ENCODE measurements around the gene SPATA22. TPM values are rescaled to one million over a fixed set of nuclear protein-coding genes. Genes with fewer than 3 reads are reported as not detected.

Gene SPATA22
- total and polyA plus RNA-seq, 2 of the 13 experiments (the other 11 are each of a cell fraction or from before 2014, with no cell fraction given), result not detected

DNA sequence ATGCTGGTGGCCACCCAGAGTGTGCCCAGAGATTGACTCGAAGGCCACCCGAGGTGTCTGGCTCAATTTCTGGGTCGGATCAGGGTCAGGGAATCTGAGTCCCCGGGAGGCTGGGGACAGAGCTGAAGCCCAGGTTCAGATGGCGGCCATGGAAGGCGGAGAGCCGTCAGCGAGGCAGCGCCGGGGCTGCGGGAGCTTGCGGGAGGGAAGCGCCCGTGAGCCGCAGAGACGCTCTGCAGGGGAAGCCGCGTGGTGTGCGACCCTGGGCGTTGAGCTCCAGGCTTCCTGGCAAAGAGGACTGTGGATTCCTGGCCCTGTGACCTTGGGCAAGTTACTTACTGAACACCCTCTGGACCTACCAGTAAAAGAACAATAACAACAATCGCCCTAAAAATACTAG lies 518 bp upstream of the SPATA22 start:
- 88% methylated on average over 17 of the region's 21 CpGs for WGBS (ENCODE audit: low lambda C conversion rate)
- Histone ChIP-seq H3K27me3 (ENCODE audit: control insufficient read depth in 1 of 2, insufficient read depth in 2 of 2, low read length in 2 of 2) (no peaks in the 10 kb centered on the region), H3K27ac (ENCODE audit: extremely low read length, insufficient read depth, low read length) (no peak overlapping the region), H3K4me2 (ENCODE audit: low read depth, low read length) (no peak overlapping the region), H3K4me1 (ENCODE audit: insufficient read depth, low read length) (peaks cover 44% of the 10 kb centered on the region), H4K20me1 (ENCODE audit: insufficient read depth, low read length) (no peaks in the 10 kb centered on the region), H3K36me3 (replicated peaks in 1 of 2; ENCODE audit: control insufficient read depth in 1 of 2, insufficient read depth in 2 of 2, low read length in 2 of 2) (no peaks in the 10 kb centered on the region), H3K9me3 (ENCODE audit: low read length) (no peaks in the 10 kb centered on the region), H3K79me2 (ENCODE audit: insufficient read depth, low read length) (no peaks in the 10 kb centered on the region), H2AFZ (ENCODE audit: low read length) (no peak overlapping the region), H3K9ac (ENCODE audit: insufficient read depth, low read depth, low read length) (no peak overlapping the region), H3K4me3 (replicated peaks in 1 of 3; ENCODE audit: insufficient read depth in 1 of 3, low read depth in 2 of 3, low read length in 3 of 3) (no peak overlapping the region)
- FAIRE-seq (no peak), ATAC-seq (no peak), DNase-seq (ENCODE audit: low spot score) (no peak)
- TF ChIP-seq, protein P1, sequence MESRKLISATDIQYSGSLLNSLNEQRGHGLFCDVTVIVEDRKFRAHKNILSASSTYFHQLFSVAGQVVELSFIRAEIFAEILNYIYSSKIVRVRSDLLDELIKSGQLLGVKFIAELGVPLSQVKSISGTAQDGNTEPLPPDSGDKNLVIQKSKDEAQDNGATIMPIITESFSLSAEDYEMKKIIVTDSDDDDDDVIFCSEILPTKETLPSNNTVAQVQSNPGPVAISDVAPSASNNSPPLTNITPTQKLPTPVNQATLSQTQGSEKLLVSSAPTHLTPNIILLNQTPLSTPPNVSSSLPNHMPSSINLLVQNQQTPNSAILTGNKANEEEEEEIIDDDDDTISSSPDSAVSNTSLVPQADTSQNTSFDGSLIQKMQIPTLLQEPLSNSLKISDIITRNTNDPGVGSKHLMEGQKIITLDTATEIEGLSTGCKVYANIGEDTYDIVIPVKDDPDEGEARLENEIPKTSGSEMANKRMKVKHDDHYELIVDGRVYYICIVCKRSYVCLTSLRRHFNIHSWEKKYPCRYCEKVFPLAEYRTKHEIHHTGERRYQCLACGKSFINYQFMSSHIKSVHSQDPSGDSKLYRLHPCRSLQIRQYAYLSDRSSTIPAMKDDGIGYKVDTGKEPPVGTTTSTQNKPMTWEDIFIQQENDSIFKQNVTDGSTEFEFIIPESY (CRISPR knock-in tag; IDR thresholded peaks at IDR 0.05), result peak; percentile 81
- TF ChIP-seq HCFC1 (IDR thresholded peaks at IDR 0.05; ENCODE audit: low read depth, low read length) (no peak), ZNF205 (CRISPR knock-in tag; IDR thresholded peaks at IDR 0.05) (no peak), ZNF101 (CRISPR knock-in tag; IDR thresholded peaks at IDR 0.05; ENCODE audit: borderline replicate concordance, low read depth) (no peak), HOXA3 (CRISPR knock-in tag; IDR thresholded peaks at IDR 0.05) (peak; percentile 18; the same call in 1 of the 2 replicates), ZNF225 (CRISPR knock-in tag; IDR thresholded peaks at IDR 0.05) (no peak), ZKSCAN8 (CRISPR knock-in tag; IDR thresholded peaks at IDR 0.05; ENCODE audit: borderline replicate concordance) (no peak), POGZ (CRISPR knock-in tag; IDR thresholded peaks at IDR 0.05) (0 out of 2 replicates have a peak, but pooled peaks have one; percentile 19)
- TF ChIP-seq, protein P2, sequence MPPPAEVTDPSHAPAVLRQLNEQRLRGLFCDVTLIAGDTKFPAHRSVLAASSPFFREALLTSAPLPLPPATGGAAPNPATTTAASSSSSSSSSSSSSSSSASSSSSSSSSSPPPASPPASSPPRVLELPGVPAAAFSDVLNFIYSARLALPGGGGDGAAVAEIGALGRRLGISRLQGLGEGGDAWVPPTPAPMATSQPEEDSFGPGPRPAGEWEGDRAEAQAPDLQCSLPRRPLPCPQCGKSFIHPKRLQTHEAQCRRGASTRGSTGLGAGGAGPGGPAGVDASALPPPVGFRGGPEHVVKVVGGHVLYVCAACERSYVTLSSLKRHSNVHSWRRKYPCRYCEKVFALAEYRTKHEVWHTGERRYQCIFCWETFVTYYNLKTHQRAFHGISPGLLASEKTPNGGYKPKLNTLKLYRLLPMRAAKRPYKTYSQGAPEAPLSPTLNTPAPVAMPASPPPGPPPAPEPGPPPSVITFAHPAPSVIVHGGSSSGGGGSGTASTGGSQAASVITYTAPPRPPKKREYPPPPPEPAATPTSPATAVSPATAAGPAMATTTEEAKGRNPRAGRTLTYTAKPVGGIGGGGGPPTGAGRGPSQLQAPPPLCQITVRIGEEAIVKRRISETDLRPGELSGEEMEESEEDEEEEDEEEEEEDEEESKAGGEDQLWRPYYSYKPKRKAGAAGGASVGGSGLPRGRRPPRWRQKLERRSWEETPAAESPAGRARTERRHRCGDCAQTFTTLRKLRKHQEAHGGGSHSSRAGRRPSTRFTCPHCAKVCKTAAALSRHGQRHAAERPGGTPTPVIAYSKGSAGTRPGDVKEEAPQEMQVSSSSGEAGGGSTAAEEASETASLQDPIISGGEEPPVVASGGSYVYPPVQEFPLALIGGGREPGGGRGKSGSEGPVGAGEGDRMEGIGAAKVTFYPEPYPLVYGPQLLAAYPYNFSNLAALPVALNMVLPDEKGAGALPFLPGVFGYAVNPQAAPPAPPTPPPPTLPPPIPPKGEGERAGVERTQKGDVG (CRISPR knock-in tag; IDR thresholded peaks at IDR 0.05; ENCODE audit: borderline replicate concordance), result 0 out of 2 replicates have a peak, but pooled peaks have one; percentile 22
- TF ChIP-seq, protein P3, sequence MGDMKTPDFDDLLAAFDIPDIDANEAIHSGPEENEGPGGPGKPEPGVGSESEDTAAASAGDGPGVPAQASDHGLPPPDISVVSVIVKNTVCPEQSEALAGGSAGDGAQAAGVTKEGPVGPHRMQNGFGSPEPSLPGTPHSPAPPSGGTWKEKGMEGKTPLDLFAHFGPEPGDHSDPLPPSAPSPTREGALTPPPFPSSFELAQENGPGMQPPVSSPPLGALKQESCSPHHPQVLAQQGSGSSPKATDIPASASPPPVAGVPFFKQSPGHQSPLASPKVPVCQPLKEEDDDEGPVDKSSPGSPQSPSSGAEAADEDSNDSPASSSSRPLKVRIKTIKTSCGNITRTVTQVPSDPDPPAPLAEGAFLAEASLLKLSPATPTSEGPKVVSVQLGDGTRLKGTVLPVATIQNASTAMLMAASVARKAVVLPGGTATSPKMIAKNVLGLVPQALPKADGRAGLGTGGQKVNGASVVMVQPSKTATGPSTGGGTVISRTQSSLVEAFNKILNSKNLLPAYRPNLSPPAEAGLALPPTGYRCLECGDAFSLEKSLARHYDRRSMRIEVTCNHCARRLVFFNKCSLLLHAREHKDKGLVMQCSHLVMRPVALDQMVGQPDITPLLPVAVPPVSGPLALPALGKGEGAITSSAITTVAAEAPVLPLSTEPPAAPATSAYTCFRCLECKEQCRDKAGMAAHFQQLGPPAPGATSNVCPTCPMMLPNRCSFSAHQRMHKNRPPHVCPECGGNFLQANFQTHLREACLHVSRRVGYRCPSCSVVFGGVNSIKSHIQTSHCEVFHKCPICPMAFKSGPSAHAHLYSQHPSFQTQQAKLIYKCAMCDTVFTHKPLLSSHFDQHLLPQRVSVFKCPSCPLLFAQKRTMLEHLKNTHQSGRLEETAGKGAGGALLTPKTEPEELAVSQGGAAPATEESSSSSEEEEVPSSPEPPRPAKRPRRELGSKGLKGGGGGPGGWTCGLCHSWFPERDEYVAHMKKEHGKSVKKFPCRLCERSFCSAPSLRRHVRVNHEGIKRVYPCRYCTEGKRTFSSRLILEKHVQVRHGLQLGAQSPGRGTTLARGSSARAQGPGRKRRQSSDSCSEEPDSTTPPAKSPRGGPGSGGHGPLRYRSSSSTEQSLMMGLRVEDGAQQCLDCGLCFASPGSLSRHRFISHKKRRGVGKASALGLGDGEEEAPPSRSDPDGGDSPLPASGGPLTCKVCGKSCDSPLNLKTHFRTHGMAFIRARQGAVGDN (CRISPR knock-in tag; IDR thresholded peaks at IDR 0.05), result peak; percentile 28; the same call in 1 of the 2 replicates
- intact Hi-C loops (cut with micrococcal nuclease; ENCODE audit: unreplicated experiment), result loop anchor here (5.0 kb wide), 1 partner anchor 60 kb away; no protein-coding TSS in a partner anchor
- BruUV-seq (replicated peaks), result no TSS peak
- POLR2A ChIA-PET, result no interaction called here
- in situ Hi-C loops (cut with HindIII; ENCODE audit: extremely low pct_ligation_motif_present, low pct_unique_long_range_greater_than_20kb), result no loop called here
- CTCF ChIA-PET (ENCODE audit: low intra/inter-chr PET ratio, low total read pairs), result no interaction called here

Measured in HepG2 (cell line).